Osteocyte (in vitro differentiated cells): ENCODE data around the gene CFB. TPM values are rescaled to one million over a fixed set of nuclear protein-coding genes. Genes with fewer than 3 reads are reported as not detected.
"Not testable (repeated sequence)": the region's sequence is repeated elsewhere in the genome, so short reads cannot be mapped to it uniquely, and the experiment has no call there.

Source experiments
- DNase-seq: peaks from one replicate; pipeline ENCODE4 v3.0.0; 2021; ENCODE audit warnings: mixed read lengths; ENCODE audit not compliant: unreplicated experiment; ENCODE audit errors: extremely low spot score
- H3K27ac Mint-ChIP-seq: one replicate; pipeline ENCODE4 v1.8.0; 2021; ENCODE audit warnings: mild to moderate bottlenecking, mixed read lengths; ENCODE audit not compliant: unreplicated experiment
- H3K27me3 Mint-ChIP-seq: one replicate; pipeline ENCODE4 v1.8.0; 2021; ENCODE audit warnings: mixed read lengths; ENCODE audit not compliant: unreplicated experiment
- H3K36me3 Mint-ChIP-seq: one replicate; pipeline ENCODE4 v1.8.0; 2021; ENCODE audit warnings: mixed read lengths; ENCODE audit not compliant: unreplicated experiment
- H3K4me1 Mint-ChIP-seq: one replicate; pipeline ENCODE4 v1.8.0; 2021; ENCODE audit warnings: mixed read lengths; ENCODE audit not compliant: unreplicated experiment
- H3K4me3 Mint-ChIP-seq: one replicate; pipeline ENCODE4 v1.8.0; 2021; ENCODE audit warnings: mild to moderate bottlenecking, moderate library complexity, mixed read lengths; ENCODE audit not compliant: unreplicated experiment
- H3K9me3 Mint-ChIP-seq: one replicate; pipeline ENCODE4 v1.8.0; 2021; ENCODE audit warnings: mixed read lengths; ENCODE audit not compliant: unreplicated experiment
- total RNA-seq: library from RNA; stranded (reverse); gene quantifications from 2 replicates; pipeline ENCODE4 v1.2.1, GENCODE V29; 2021
- TF ChIP-seq, protein P1 (sequence below): fragments of 200-600 bp; sonication (generic); IDR thresholded peaks from 2 replicates; pipeline ENCODE4 v1.5.0; 2021; ENCODE audit warnings: antibody characterized with exemption, mild to moderate bottlenecking, moderate library complexity

CFB gene
- total RNA-seq, 1 donor from 2014 or later: 6.9 TPM

DNA sequence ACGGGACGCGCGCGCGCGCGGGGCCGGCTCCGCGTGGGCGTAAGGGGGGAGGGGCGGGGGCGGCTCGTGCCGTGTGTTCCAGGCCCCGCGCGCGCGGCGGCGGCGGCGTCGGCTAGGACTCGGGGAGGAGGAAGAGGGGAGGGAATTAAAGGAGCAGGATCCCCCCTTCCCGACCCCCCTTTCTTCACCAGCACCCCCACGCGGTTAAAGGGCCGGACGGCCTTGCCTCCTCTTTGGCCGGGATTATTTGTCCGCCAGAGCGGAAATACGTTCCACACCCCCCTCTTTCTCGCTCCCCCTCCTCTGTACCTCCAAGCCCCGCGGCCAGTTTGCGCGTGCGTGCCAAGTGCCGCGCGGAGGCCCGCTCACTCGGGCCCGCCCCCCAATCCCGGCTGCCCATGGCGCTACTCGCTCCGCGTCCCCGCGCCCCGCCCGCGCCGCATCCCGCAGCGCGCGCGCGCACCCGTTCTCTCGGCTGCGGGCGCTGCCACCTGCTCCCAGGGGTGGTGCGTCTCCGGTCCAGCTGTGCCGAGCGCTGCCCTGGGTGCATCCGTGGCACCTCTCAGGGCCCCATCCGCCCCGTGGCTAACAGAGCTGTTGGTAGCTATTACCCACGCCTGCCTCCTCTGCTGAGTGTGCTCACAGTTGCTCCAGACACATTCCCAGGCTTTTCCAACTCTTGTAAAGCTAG is 43.8 kb upstream of the CFB start, which contains the start of gene ZBTB12:
Gene ZBTB12 (minus strand): TSS at position 134 of the 691 bp plus-strand sequence. CDS start 781 bp downstream, outside the sequence.
- peaks cover 21% of the 10 kb centered on the region for H3K4me1 Mint-ChIP-seq
- TF ChIP-seq, protein P1, sequence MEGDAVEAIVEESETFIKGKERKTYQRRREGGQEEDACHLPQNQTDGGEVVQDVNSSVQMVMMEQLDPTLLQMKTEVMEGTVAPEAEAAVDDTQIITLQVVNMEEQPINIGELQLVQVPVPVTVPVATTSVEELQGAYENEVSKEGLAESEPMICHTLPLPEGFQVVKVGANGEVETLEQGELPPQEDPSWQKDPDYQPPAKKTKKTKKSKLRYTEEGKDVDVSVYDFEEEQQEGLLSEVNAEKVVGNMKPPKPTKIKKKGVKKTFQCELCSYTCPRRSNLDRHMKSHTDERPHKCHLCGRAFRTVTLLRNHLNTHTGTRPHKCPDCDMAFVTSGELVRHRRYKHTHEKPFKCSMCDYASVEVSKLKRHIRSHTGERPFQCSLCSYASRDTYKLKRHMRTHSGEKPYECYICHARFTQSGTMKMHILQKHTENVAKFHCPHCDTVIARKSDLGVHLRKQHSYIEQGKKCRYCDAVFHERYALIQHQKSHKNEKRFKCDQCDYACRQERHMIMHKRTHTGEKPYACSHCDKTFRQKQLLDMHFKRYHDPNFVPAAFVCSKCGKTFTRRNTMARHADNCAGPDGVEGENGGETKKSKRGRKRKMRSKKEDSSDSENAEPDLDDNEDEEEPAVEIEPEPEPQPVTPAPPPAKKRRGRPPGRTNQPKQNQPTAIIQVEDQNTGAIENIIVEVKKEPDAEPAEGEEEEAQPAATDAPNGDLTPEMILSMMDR: no peak
- peak; percentile 98 for DNase-seq
- H3K9me3 Mint-ChIP-seq: no peaks in the 10 kb centered on the region
- H3K4me3 Mint-ChIP-seq: peak within 1 kb of the TSS; percentile 82
- peaks cover 4% of the 10 kb centered on the region for H3K27me3 Mint-ChIP-seq
- H3K27ac Mint-ChIP-seq: peak within 1 kb of the TSS; percentile 90
- peaks cover 1% of the 10 kb centered on the region for H3K36me3 Mint-ChIP-seq

DNA sequence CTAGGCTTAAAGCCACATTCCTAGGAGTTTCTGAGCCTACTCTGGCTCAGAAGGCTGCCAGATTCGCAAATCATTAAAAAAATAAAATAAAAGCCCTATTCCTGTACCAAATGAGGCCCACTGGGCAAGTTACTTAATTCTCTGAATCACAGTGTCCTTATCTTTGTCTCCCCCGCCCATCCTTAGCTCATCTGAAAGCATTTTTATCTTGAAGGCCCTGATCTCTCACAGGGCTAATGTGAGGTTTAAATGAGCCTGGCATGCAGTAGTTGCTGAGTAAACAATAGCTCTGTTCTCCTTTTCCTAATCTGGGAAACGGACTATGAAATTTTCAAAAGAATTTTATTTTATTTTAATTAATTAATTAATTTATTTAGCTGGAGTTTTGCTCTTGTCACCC is 41.9 kb upstream of the CFB start:
- TF ChIP-seq, protein P1: no peak
- Mint-ChIP-seq H3K36me3 (peaks cover 1% of the 10 kb centered on the region), H3K4me3 (no peak overlapping the region), H3K27ac (no peak overlapping the region), H3K27me3 (peaks cover 4% of the 10 kb centered on the region), H3K9me3 (no peaks in the 10 kb centered on the region), H3K4me1 (peaks cover 23% of the 10 kb centered on the region)
- no peak for DNase-seq

DNA sequence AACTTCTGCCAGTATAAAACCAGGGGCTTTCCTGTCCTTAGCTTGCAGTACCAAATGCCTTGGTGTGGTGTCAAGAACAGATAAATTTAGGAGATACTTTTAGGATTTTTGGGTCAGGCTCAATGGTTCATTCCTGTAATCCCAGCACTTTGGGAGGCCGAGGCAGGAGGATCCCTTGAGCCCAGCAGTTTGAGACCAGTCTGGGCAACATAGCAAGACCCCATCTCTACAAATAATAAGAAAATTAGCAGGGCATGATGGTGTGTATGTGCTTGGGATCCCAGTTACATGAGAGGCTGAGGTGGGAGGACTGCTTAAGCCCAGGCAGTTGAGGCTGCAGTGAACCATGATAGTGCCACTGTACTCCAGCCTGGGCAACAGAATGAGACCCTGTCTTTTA is 40.9 kb upstream of the CFB start:
- DNase-seq: no peak
- peaks cover 19% of the 10 kb centered on the region for H3K4me1 Mint-ChIP-seq
- H3K36me3 Mint-ChIP-seq: peaks cover 1% of the 10 kb centered on the region
- H3K27me3 Mint-ChIP-seq: peaks cover 4% of the 10 kb centered on the region
- no peaks in the 10 kb centered on the region for H3K9me3 Mint-ChIP-seq
- no peak overlapping the region for H3K4me3 Mint-ChIP-seq
- no peak overlapping the region for H3K27ac Mint-ChIP-seq
- TF ChIP-seq, protein P1: no peak

DNA sequence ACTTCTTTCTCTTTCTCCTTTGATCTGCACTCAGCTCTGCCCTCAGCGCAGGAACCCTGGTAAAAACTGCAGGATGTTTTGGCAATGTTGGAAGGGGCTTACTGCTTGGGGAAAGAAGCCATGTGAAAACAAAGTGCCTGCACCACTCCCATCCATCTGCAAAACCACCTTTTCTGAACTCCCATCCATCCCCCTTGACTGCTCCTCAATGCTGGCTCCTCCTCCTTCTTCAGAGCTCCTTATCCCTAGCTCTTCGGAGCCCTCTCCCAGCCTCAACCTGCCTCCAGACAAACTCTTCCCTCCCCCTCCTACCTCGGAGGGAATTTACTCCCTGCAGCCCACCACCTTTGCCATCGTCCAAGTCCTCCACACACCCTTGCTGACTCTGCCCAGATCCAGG is 39.8 kb upstream of the CFB start:
- TF ChIP-seq, protein P1: no peak
- Mint-ChIP-seq H3K4me3 (no peak overlapping the region), H3K27me3 (peaks cover 4% of the 10 kb centered on the region), H3K27ac (no peak overlapping the region), H3K36me3 (peaks cover 1% of the 10 kb centered on the region), H3K9me3 (no peaks in the 10 kb centered on the region), H3K4me1 (peaks cover 24% of the 10 kb centered on the region)
- DNase-seq: no peak

DNA sequence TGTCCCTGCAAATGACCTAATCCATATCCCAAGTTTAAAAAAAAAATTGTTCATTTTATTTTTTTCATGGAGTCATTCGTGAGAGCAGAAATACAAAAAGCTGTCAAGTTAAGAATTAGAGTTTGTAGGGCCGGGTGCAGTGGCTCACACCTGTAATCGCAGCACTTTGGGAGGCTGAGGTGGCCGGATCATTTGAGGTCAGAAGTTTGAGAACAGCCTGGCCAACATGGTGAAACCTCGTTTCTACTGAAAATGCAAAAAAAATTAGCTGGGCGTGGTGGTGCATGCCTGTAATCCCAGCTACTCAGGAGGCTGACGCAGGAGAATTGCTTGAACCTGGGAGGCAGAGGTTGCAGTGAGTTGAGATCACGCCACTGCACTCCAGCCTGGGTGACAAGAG is 39.2 kb upstream of the CFB start:
- not testable (repeated sequence) for DNase-seq, H3K27me3 Mint-ChIP-seq, H3K36me3 Mint-ChIP-seq, H3K4me3 Mint-ChIP-seq, H3K9me3 Mint-ChIP-seq, H3K27ac Mint-ChIP-seq
- peaks cover 25% of the 10 kb centered on the region for H3K4me1 Mint-ChIP-seq
